HG02970 (cell line): Measurements from ENCODE around the gene CAPZB.
"Not testable (repeated sequence)": the region's sequence is repeated elsewhere in the genome, so short reads cannot be mapped to it uniquely, and the experiment has no call there.

Source experiments
- ATAC-seq: cut with Tn5 transposase; IDR thresholded peaks from one replicate; pipeline ENCODE4 v1.9.1; 2021; ENCODE audit warnings: mild to moderate bottlenecking, moderate library complexity, moderate number of reproducible peaks; ENCODE audit not compliant: unreplicated experiment, low FRiP score

The CAPZB gene

DNA sequence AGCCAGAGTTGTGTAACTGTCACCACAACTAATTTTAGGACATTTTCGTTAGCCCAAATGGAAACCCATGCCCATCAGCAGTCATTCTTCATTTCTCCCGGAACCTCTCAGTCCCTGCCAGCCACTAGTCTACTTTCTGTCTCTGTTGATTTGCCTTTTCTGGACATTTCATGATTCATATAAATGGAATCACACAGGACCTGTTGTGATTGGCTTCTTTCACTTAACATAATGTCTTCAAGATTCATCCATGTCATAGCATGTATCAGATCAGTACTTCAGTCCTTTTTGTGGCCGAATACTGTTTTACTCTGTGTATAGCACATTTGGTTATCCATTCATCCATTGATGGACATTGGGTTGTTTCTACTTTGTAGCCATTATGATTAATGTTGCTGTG is 166.1 kb downstream of the CAPZB start:
- ATAC-seq, result no peak

DNA sequence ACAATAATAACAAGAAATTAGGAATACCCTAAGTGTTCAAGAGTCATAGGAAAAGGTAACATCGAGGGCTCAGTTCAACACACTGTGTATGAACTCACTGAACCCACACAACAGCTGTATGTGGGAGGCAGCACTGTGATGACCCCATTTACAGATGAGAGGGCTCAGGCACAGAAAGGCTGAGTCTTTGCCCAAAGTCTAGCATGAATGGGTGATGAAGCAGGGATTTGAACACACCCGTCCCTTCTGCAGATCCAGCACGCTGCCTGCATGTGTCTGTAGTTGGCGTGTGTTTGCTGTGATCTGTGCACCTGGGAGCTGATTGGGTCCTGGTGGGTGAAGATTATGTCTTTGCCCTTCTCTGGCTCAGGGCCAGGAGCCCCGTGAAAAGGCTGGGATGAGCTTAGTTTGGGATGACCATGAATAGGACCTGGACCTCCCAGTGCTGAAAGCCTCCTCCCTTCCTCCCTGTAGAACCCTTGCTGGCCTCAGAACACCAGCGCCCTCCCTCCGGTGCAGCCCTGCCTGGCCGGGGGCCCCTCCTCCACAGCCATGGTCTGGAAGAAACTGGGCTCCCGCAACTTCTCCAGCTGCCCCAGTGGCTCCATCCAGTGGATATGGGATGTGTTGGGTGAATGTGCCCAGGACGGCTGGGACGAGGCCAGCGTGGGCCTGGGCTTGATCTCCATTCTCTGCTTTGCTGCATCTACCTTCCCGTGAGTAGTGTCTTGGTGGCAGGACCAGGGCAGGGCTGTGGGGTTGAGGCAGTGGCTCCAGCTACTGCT is 168.0 kb downstream of the CAPZB start:
- ATAC-seq, result no peak

DNA sequence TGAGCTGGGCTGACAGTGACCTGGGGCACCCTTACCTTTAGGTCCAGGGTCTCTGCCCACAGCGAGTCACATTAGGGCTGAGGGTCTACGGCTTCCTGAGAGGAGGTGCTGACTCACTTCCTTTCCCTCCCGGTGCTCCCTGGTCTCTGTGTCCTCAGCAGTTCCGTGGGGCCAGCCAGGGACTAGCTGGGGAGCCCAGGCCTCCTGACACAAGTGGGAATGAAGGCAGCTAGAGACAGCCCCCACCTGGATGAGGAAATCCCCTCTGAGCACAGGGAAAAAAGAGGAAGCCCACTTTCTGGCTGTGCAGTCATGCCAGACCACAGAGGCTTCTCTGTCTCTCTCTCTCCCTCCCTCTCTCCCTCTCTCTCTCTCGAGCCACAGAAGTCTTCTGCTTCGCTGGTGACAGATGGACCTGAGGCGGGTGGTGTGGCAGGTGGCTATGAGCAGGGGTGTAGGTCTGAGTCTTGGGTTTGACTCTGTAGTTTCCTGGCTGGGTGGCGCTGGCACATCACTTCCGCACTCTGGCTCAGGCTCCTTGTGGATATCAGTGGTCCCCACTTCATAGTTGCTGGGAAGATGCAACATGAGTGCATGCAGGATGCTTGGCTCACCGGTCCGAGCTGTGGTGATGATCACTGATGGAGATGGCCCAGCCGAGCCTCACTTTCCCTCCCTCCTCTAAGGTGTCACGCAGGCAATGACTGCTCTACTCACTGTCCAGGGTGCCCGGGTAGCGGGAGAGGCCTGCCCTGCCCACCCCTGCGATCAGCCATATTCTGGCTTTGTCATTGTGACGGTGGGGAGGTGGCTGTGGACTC is 169.8 kb downstream of the CAPZB start:
- no peak for ATAC-seq

DNA sequence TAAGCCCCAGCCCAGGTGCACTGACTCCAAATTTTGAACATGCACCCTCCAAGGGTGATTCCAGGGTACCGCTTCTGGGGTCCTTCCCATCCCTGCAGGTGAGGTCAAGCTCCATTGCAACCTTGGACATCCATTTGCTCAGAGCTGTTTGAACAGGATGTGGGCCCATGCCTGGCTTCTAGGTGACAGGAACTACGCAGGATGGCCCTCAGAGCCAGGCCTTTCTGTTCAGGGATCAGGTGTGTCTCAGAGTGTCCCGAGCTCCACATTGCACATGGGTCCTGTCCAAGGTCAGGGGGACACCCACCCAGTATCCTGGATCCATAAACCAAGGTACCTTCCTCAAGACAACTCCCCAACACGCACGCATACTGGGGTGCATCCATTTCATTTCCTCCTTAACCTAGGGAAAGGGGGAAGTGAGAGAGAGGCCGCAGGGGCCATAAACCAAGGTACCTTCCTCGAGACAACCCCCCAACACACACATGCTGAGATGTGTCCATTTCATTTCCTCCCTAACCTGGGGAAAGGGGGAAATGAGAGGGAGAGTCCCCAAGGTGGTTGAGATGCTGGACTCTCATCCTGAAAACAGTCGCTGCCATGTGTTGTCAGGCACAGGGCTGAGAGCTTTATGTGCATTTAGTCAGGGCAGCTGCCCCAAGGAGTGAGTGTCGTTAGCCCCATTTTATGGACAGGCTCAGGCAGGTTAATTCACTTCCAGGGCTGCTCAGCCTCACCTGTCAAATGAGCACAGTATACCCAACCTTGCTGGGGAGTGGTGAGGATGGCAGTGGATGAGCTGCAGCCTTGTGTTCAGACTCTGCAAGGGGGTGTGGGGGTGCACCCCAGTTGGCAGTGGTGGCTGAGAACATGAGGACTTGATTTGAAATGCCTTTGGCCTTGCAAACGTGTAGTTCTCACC is 171.1 kb downstream of the CAPZB start:
- no peak for ATAC-seq

DNA sequence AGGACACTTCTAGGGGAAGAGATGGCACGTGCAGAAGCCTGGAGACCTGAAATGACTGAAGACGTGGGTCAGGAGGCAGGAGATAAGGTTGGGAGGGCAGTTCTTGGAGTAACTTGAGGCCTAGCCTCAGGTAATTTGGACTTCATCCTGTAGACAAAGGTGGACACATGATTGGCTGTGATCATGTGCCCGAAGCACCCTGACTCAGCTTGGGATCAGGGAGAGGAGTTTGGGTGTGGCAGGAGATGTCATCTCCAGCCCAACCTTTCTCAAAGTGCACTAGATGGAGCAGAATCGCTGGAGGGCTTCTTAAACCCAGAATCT is 171.7 kb downstream of the CAPZB start:
- no peak for ATAC-seq

DNA sequence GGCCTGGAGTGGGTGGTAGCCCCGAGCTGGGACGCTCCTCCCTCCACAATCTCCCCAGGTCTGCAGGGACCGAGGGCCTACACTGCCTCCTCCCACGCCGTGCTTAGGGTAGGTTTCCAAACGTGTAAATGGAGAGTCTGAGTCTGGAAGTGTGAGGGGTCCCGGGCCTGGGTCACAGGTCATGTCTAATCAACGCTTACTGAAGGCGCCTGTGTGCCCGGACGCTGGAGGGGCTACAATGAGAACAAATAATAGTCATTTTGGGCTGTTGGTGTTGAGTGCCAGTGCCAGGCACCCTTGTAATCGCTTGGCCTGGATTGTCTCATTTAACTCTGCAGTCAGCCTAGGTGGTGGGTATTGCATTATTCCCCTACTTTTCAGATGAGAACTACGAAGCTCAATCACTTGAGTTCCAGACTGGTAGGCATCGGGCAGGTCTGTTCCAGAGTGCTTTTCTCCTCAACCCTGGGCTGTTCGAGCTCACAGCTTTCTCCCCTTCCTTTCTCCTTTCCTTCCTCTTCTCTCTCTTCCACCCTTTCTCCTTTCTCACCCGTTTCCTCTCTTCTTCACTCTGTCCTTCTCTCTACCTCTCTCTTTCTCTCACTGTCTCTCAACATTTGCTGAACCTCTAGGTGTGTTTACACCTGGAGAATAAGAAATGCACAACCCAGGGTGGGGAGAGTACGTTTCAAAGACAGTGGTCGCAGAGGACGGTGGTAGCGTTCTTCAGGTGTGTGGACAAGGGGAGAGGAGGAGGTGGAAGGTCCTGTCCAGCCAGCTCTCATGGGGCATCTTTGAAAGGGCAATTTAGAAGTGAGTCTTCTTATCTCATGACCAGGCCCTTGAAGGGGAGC is 172.3 kb downstream of the CAPZB start:
- peak; percentile 14 for ATAC-seq

DNA sequence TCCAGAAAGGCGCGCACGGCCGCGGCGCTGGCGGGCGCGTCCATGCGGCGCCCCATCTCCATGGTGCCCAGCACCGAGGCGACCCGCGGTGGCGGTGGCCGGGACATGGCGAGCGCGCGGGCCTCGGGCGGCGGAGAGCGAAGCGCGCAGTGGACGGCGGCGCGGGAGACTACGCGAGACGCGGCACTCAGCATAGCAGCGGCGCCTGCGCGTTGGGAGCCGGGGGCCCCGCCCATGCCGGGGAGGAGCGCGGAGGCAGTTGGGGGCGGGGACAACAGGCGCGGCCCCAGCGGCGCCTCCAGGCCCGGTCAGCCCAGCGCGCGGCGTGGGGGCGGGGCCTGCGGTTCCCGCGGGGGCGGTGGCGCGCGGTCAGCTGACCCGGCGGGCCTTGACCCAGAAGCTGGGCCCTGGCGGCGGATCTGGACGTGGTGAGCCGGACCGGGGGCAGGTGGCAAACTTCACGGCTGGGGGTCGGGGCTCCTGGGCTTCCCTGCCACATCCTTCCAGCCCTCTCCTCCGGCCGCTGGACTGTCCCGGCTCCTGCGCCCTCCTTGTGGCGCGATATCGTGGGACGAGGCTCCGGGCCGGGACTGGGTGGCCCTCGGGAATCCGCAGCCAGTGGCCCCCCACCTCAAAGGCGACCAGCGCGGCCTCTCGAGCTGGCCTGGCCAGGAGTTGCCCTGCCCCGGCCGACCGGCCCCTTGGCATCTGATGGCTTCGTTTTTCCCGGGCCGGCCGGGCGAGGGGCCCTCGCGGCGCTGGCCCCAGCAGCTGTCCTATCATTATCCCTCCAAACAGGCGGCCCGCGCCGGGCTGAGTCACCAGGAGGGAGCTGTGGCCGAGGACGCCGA is 173.2 kb downstream of the CAPZB start, which contains the start of the genes AKR7A2 and SLC66A1:
TSS of gene AKR7A2 (minus strand) at position 214 of the 851 bp plus-strand sequence. CDS start at position 194, 20 bp downstream.
TSS of gene SLC66A1 (plus strand) at position 396 of the 851 bp plus-strand sequence. CDS start 5,352 bp downstream, outside the sequence.
- ATAC-seq, result peak; percentile 84

DNA sequence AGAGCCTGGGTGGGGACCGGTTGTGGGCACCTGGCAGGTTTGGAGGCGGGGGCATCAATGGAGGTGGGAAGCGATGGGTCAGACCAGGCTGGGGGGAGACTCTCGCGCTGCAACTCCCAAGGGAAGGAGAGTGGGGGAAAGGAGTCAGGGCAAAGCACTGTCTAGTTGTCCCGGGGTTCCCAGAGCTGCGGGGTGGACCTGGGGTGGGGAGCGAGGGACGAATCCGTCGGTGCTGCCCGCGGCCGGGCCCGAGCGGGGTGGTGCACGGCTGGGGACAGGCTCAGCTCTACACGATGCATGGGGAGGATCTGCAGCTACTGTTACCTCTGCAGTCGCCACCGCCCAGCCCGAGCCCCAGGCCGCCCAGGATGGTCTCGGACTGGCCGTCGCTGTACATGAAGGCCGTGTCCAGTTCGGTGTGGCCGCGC is 173.8 kb downstream of the CAPZB start:
- ATAC-seq, result no peak

DNA sequence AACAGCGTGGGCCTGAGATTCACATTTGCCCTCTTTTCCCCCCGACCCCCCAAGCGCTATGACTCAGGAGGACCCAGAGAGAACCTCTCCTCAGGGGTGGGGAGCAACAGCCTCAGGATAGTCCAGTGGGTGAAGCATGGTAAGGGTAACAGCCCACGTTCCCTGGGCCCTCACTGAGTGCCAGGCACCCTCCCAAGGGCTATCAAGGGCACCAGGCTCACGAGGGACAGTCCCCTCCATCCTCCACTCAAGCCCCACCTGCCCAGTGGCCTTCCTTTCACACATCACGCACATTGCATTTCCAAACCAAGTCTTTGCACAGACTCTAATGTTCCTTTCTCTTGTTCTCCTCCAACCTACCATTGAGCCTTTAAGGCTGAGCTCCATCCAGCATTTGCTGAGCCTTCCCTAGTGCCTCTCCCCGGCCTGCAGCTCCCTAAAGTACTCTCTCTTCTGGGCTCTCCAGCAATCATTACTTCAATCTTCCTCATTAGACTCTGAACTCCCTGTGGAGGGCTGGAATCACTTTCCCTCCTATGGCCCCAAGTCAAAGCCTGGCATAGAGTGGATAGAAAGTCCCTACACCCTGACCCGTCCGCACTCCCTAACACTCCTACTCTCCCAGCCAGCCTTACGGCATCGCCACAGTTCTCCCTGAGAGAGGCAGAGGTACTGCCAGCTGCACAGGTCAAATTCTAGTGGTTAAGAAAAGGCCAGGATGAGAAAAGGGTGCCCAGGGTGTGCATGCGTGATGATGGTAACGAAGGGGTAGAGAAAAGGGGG is 174.4 kb downstream of the CAPZB start:
- no peak for ATAC-seq

DNA sequence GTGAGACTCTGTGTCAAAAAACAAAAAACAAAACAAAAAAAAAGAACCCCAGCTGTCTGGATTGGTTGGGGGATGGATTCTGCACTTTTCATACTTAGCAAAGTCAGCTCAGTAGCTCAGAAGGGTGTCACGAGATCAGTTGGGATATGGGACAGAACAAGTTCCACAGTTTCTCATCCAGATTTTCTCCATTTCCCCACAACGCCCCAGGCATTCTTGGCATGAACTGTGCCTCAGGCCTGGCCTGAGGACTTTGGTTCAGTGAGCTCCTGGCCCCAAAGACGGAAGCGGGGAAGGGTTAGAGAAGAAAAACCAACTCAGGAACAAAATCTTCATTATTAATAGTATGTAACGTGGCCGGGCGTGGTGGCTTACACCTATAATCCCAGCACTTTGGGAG is 175.3 kb downstream of the CAPZB start:
- no peak for ATAC-seq

DNA sequence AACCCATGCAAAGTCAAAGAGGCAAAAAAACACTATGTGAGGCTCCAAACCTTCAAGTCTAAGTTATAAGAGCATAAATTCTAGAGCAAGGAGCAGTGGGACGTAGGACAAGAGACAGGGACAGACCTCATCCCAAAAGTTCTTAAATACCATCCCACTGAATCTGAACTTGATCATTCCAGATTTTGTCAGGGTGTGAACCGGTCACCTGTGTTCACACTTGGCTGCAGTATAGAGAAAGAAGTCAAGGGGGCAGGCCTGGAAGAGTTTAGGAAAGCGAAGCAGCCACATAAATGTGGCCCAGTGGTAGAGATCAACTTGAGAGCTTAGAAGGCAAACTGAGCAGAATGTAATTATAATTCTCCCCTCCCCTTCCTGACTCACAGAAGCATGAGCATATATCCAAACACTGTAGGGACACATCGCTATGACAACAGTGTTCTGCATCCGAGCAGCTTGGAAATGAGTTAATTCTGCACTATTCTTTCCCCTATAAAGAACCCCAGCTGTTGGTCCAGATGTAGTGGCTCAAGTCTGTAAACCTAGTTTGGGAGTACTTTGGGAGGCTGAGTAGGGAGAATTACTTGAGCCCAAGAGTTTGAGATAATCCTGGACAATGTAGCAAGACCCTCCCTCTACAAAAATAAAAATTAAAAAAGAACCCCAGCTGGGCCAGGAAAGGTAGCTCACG is 176.1 kb downstream of the CAPZB start:
- ATAC-seq, result no peak

DNA sequence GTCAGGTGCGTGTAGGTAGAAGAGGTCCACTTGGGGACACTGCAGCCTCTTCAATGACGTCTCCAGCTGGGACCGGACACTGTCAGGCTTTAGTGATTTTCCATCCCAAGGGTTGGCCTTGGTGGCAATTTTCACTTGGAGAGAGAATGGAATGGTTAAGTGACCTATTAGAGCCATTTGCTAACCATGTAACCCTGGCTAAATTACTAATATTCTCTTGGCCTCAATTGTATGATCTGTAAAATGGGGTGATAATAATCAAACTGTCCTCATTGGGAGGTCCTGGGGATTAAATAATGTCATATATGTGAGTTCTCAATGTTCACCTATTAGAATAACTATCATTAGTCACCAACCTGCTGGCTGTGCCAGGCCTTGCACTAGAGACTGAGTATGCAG is 176.8 kb downstream of the CAPZB start:
- ATAC-seq, result no peak

DNA sequence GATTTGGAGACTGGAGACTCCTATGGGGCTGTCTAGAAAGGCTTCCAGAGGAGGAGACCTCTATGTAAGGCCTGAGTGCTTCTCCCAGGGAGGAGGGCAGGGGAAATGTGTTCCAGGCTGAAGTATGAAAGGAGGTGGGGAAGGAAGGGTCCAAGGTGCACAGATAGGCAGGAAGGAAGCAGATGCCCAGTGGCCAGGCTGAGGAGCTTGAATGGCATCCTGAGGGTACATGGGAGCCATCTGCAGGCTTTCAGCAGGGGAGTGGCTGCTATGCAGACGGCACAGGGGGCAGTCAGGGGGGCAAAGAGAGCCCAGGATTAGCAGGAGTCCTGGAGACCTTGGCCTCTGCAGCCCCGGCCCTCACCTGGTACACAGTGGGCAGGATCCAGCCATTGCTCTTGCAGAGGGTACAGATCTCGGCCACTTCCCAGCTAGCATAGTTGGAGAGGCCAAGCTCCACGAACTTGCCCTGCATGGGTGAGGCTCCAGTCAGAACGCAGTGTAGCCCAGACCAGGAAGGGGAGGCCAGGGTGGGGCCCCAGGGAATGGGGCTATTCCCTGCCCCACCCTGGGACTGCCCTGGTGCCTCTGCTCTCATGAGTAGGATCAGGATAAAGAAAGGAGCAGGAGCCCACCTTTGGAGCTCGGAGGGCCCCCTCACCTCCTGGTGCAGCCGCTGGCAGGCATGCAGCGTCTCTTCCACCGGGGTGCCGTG is 177.4 kb downstream of the CAPZB start:
- ATAC-seq, result no peak

DNA sequence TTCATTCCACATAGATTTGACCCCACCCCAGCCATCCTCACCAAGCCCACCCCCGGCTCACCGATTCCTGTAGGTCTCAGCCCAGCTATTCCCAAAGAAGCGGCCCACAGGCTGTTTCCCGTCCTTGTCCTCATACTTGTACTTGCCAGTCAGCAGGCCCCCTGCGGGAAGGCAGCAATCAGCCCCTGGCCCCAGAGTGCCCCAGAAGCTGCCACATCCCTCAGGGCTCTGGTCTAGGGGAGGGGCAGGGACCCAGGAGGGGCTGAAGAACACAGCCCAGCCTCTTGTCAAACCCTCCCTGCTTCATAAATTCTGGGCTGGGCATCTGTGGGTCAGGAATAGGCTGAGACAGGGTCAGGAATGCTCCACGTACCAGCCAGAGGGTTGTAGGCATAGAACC is 178.4 kb downstream of the CAPZB start:
- no peak for ATAC-seq

DNA sequence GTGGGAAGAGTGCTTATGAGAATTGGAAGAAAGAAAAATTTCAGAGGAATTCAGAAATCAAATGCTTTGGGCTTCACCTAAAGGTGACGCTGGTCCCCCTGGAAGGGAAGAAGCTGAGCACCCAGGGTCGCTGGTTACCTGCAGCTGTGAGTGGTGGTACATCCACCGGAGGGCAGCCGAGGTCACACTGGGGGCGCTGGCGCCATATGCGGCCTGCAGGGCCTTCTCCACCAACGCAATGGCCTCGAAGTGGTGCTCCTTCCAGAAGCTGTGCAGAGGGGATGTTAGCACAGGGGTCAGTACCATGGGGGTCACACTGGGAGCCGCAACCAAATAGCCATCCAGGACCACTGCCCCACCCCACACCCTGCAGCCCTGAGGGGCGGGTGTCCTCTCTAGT is 179.5 kb downstream of the CAPZB start:
- no peak for ATAC-seq

DNA sequence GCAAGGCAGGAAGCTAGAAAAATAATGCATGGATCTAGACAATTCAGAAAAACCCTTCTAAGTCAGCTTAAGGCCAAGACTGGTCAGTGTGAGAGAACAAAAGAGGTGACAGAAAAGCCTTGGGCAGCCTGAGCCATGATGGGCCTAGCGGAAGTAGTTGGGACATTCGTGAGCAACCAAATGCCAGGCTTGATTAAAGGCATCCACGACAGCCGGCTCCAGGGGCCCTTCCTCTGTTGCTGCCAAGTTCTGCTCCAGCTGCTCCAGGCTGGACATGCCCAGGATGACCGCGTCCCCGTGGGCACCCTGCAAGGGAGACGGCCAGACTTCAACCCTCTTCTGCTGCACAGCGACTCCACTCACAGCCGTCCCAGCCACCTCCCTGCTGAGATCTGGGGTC is 181.3 kb downstream of the CAPZB start:
- not testable (repeated sequence) for ATAC-seq

DNA sequence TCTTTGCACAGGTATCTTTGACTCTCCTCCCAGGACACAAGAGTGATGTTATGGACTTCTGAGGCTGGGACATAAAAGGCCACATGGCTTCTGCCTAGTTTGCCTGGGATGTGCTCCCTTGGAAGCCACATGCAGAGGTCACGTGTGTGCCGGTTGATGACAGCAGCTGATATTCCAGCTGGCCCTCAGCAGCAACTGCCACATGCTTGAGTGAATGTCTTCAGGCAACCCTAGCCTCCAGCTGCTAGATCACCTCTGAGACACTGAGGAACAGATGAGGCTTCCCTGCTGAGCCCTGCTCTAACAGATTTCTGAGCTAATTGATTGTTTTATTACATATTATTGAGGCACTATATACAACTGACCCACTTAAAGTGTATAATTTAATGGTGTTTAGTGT is 185.1 kb downstream of the CAPZB start:
- no peak for ATAC-seq
